ENCODE results near the gene TFDP2. TPM values are rescaled to one million over a fixed set of nuclear protein-coding genes. Genes with fewer than 3 reads are reported as not detected.

The TFDP2 gene
- total and polyA plus RNA-seq, 2 of the 8 experiments (the other 6 are each of a cell fraction or from before 2014, with no cell fraction given) = 41.1 to 119 TPM

- no peak for TF ChIP-seq HDAC6 (IDR thresholded peaks at IDR 0.05; ENCODE audit: low read depth, low read length)
- no peak for TF ChIP-seq KDM1A (IDR thresholded peaks at IDR 0.05; ENCODE audit: borderline replicate concordance, low read length)
Measured at GRCh38 chr3:142106548-142106947, 42.8 kb downstream of the TFDP2 start (continued).

All from H1 (cell line).